H9 (cell line): Measurements from ENCODE around the gene CACHD1. TPM values are rescaled to one million over a fixed set of nuclear protein-coding genes. Genes with fewer than 3 reads are reported as not detected.

Experiments used
- DNase-seq: peaks from one replicate; pipeline ENCODE4 v3.0.0-alpha.2; 2017
- H2AFZ ChIP-seq: one replicate; pipeline ENCODE4 v1.6.1; 2013; ENCODE audit warnings: mild to moderate bottlenecking, low read length, control low read depth, moderate library complexity
- H2AK5ac ChIP-seq: 2 replicates; pipeline ENCODE4 v1.6.1; 2013; ENCODE audit warnings: low read length, control low read depth, mixed read lengths; ENCODE audit not compliant: insufficient read length
- H2BK120ac ChIP-seq: one replicate; pipeline ENCODE4 v1.6.1; 2013; ENCODE audit warnings: low read depth, mild to moderate bottlenecking, low read length, control low read depth, inconsistent platforms; ENCODE audit not compliant: poor library complexity, severe bottlenecking
- H2BK12ac ChIP-seq: 2 replicates; pipeline ENCODE4 v1.6.1; 2013; ENCODE audit warnings: low read length, control low read depth, mixed read lengths, low read depth; ENCODE audit not compliant: insufficient read length
- H2BK15ac ChIP-seq: 2 replicates; pipeline ENCODE4 v1.6.1; 2013; ENCODE audit warnings: low read depth, low read length, control low read depth
- H2BK20ac ChIP-seq: one replicate; pipeline ENCODE4 v1.6.1; 2013; ENCODE audit warnings: low read depth, mild to moderate bottlenecking, low read length, control low read depth, inconsistent platforms; ENCODE audit not compliant: poor library complexity, severe bottlenecking
- H2BK5ac ChIP-seq: 2 replicates; pipeline ENCODE4 v1.6.1; 2013; ENCODE audit warnings: low read length, control low read depth, mixed read lengths; ENCODE audit not compliant: insufficient read length
- H3K14ac ChIP-seq: 2 replicates; pipeline ENCODE4 v1.6.1; 2013; ENCODE audit warnings: low read length, control low read depth; ENCODE audit not compliant: insufficient read depth
- H3K18ac ChIP-seq: 2 replicates; pipeline ENCODE4 v1.6.1; 2013; ENCODE audit warnings: low read depth, mild to moderate bottlenecking, mixed read lengths, low read length, control low read depth; ENCODE audit not compliant: insufficient read length
- H3K23ac ChIP-seq: 2 replicates; pipeline ENCODE4 v1.6.1; 2013; ENCODE audit warnings: low read length, control low read depth, mixed read lengths, low read depth; ENCODE audit not compliant: insufficient read length
- H3K23me2 ChIP-seq: 2 replicates; pipeline ENCODE4 v1.6.1; 2013; ENCODE audit warnings: low read depth, mild to moderate bottlenecking, mixed read lengths, low read length, control low read depth; ENCODE audit not compliant: insufficient read length, poor library complexity, severe bottlenecking
- H3K27ac ChIP-seq: 2 replicates; pipeline ENCODE4 v1.5.1; 2013; ENCODE audit warnings: low read length, control low read depth, mixed read lengths, low read depth; ENCODE audit not compliant: insufficient read length
- H3K27me3 ChIP-seq: 2 replicates; pipeline ENCODE4 v1.6.1; 2013; ENCODE audit warnings: low read length, control low read depth, inconsistent platforms; ENCODE audit not compliant: insufficient read depth
- H3K4ac ChIP-seq: 2 replicates; pipeline ENCODE4 v1.6.1; 2013; ENCODE audit warnings: low read depth, mild to moderate bottlenecking, control low read depth, inconsistent platforms, low read length, moderate library complexity
- H3K4me1 ChIP-seq: 2 replicates; pipeline ENCODE4 v1.6.1; 2013; ENCODE audit warnings: low read length, control low read depth, inconsistent platforms; ENCODE audit not compliant: insufficient read depth
- H3K4me2 ChIP-seq: 2 replicates; pipeline ENCODE4 v1.6.1; 2013; ENCODE audit warnings: low read length, control low read depth, mixed read lengths; ENCODE audit not compliant: insufficient read length, insufficient read depth
- H3K56ac ChIP-seq: 2 replicates; pipeline ENCODE4 v1.6.1; 2013; ENCODE audit warnings: low read depth, mild to moderate bottlenecking, mixed read lengths, low read length, control low read depth; ENCODE audit not compliant: insufficient read length
- H3K79me1 ChIP-seq: 2 replicates; pipeline ENCODE4 v1.6.1; 2013; ENCODE audit warnings: low read depth, mild to moderate bottlenecking, moderate library complexity, low read length, control low read depth, inconsistent platforms; ENCODE audit not compliant: insufficient read depth, poor library complexity, severe bottlenecking
- H3K79me2 ChIP-seq: 2 replicates; pipeline ENCODE4 v1.6.1; 2013; ENCODE audit warnings: low read length, control low read depth, inconsistent platforms; ENCODE audit not compliant: insufficient read depth
- H3K9ac ChIP-seq: 2 replicates; pipeline ENCODE4 v1.6.1; 2013; ENCODE audit warnings: low read length, control low read depth, mixed read lengths; ENCODE audit not compliant: insufficient read length; ENCODE audit errors: extremely low read depth
- H3K9me3 ChIP-seq: one replicate; pipeline ENCODE4 v1.6.1; 2013; ENCODE audit warnings: low read depth, low read length, inconsistent platforms; ENCODE audit not compliant: control insufficient read depth
- H3T11ph ChIP-seq: one replicate; pipeline ENCODE4 v1.6.1; 2013; ENCODE audit warnings: mild to moderate bottlenecking, low read length, control low read depth, inconsistent platforms
- H4K20me1 ChIP-seq: one replicate; pipeline ENCODE4 v1.6.1; 2013; ENCODE audit not compliant: control insufficient read depth, insufficient read length, insufficient read depth
- H4K5ac ChIP-seq: 2 replicates; pipeline ENCODE4 v1.6.1; 2013; ENCODE audit warnings: low read depth, mild to moderate bottlenecking, mixed read lengths, low read length, control low read depth; ENCODE audit not compliant: insufficient read length
- H4K8ac ChIP-seq: replicated peaks from 2 replicates; pipeline ENCODE4 v1.6.1; 2013; ENCODE audit warnings: low read length, control low read depth, mixed read lengths, low read depth; ENCODE audit not compliant: insufficient read length
- H4K91ac ChIP-seq: 2 replicates; pipeline ENCODE4 v1.6.1; 2013; ENCODE audit warnings: low read depth, mild to moderate bottlenecking, moderate library complexity, mixed read lengths, low read length, control low read depth; ENCODE audit not compliant: insufficient read length
- H3K27ac Mint-ChIP-seq, 3 experiments: 2 replicates in 2 of 3; 3 replicates in 1 of 3; pipeline ENCODE4 v1.8.0; 2020 to 2021; ENCODE audit warnings: mixed read lengths in 3 of 3, mild to moderate bottlenecking in 1 of 3, moderate library complexity in 1 of 3
- H3K27me3 Mint-ChIP-seq: 2 replicates; pipeline ENCODE4 v1.8.0; 2021; ENCODE audit warnings: low read depth, mild to moderate bottlenecking, moderate library complexity, mixed read lengths
- H3K36me3 Mint-ChIP-seq, 3 experiments: 2 replicates in 2 of 3; 3 replicates in 1 of 3; pipeline ENCODE4 v1.8.0; 2020 to 2021; ENCODE audit warnings: low read depth in 3 of 3, mixed read lengths in 3 of 3; ENCODE audit not compliant: insufficient read depth in 1 of 3
- H3K4me1 Mint-ChIP-seq, 2 experiments: 2 replicates each; pipeline ENCODE4 v1.8.0; 2020; ENCODE audit warnings: mixed read lengths in 2 of 2
- H3K4me3 Mint-ChIP-seq, 2 experiments: 2 replicates in 1 of 2; 3 replicates in 1 of 2; pipeline ENCODE4 v1.8.0; 2020 to 2021; ENCODE audit warnings: mild to moderate bottlenecking in 2 of 2, mixed read lengths in 2 of 2, moderate library complexity in 1 of 2
- H3K9me3 Mint-ChIP-seq, 2 experiments: 2 replicates in 1 of 2; 3 replicates in 1 of 2; pipeline ENCODE4 v1.8.0; 2020; ENCODE audit warnings: mild to moderate bottlenecking in 2 of 2, mixed read lengths in 2 of 2, moderate library complexity in 1 of 2
- WGBS: extraction: QIAGEN DNeasy Blood & Tissue Kit; methylation state at CpG from one replicate; pipeline ENCODE4 v1.1.7; 2013; ENCODE audit warnings: missing lambda C conversion rate, low lambda C conversion rate, mixed read lengths; ENCODE audit not compliant: insufficient read length; ENCODE audit errors: extremely low coverage; 5-methylcytosine and 5-hydroxymethylcytosine counted together
- total RNA-seq: library from RNA; stranded (reverse); gene quantifications from 2 replicates; pipeline ENCODE4 v1.2.1, GENCODE V29; 2021
- TF ChIP-seq, protein P1 (sequence below): fragments of 200-600 bp; sonication (generic); conservative IDR thresholded peaks from 3 replicates; pipeline ENCODE4 v1.8.0; 2021; ENCODE audit warnings: antibody characterized with exemption, mild to moderate bottlenecking

Gene CACHD1
- total RNA-seq, 1 experiment from 2014 or later: 94.2 TPM

DNA sequence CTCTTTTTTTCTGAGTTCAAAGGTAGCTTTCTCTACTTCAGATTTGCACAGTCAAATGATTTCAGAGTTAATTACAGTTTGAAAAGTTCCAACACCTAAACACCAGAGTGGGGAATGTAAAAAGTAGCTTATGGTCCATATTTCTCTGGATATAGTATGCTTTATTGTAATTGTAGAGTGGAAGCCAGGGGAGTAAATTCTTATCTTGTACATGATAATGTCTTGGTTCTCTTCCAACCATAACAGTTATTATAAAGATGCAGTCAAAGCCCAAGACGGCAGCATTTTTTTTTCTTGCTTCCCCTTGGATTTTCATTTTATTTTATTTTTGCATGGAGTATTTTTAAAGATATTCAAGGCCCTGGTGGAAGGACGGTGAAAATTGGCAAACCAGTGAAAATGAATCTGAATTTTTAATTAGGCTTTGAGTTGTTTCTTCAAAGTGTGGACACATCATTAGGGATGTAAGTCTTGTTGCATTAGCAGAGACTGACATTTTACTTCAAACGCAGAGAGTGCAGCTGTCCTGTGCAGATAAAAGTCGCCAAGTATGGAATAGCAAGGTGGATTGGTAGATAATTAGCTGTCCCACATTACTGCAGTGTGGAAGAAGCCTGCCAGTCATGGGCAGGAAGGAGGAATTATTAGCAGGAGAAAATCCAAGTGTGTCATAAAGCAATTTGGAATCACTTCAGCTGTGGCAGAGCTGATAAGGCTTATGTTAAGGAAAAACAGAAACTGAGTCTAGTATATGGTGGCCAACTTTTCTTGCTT is 11.3 kb downstream of the CACHD1 start:
- Histone ChIP-seq H4K5ac (no peak overlapping the region), H3T11ph (no peak overlapping the region), H2BK120ac (no peak overlapping the region), H3K27ac (no peak overlapping the region), H2BK15ac (no peak overlapping the region), H3K79me1 (no peaks in the 10 kb centered on the region), H3K9ac (no peak overlapping the region), H3K18ac (no peak overlapping the region), H4K20me1 (no peaks in the 10 kb centered on the region), H3K23me2 (no peaks in the 10 kb centered on the region), H3K4me2 (no peak overlapping the region), H3K4me1 (peaks cover 9% of the 10 kb centered on the region; the same call in 1 of the 2 replicates), H4K91ac (no peak overlapping the region), H2AK5ac (no peak overlapping the region), H2BK5ac (no peak overlapping the region), H3K27me3 (no peaks in the 10 kb centered on the region), H3K23ac (no peak overlapping the region), H3K14ac (no peak overlapping the region), H3K4ac (no peak overlapping the region), H3K9me3 (no peaks in the 10 kb centered on the region), H2BK20ac (no peak overlapping the region), H2BK12ac (no peak overlapping the region), H4K8ac (no peak overlapping the region), H3K56ac (no peak overlapping the region), H3K79me2 (peaks cover 27% of the 10 kb centered on the region), H2AFZ (no peak overlapping the region)
- Mint-ChIP-seq H3K9me3 (no peaks in the 10 kb centered on the region), H3K27me3 (no peaks in the 10 kb centered on the region), H3K4me1 (peaks cover 75 to 85% of the 10 kb centered on the region in 2 experiments), H3K36me3 (peaks cover 6 to 13% (median 7%) of the 10 kb centered on the region in 3 experiments; a peak in 5 of 7 replicates), H3K27ac (peak overlapping the region in 2 of 3 experiments; percentile 55 to 85; a peak in 2 of 7 replicates), H3K4me3 (peak overlapping the region in 1 of 2 experiments; percentile 38; a peak in 1 of 5 replicates)
- DNase-seq: no peak
- TF ChIP-seq, protein P1, sequence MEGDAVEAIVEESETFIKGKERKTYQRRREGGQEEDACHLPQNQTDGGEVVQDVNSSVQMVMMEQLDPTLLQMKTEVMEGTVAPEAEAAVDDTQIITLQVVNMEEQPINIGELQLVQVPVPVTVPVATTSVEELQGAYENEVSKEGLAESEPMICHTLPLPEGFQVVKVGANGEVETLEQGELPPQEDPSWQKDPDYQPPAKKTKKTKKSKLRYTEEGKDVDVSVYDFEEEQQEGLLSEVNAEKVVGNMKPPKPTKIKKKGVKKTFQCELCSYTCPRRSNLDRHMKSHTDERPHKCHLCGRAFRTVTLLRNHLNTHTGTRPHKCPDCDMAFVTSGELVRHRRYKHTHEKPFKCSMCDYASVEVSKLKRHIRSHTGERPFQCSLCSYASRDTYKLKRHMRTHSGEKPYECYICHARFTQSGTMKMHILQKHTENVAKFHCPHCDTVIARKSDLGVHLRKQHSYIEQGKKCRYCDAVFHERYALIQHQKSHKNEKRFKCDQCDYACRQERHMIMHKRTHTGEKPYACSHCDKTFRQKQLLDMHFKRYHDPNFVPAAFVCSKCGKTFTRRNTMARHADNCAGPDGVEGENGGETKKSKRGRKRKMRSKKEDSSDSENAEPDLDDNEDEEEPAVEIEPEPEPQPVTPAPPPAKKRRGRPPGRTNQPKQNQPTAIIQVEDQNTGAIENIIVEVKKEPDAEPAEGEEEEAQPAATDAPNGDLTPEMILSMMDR: no peak
- WGBS: no CpG with 5 or more reads among the region's 4 CpGs
